KMS-11 (cell line): ENCODE data around the gene MESD.

Experiments used
- H2AFZ ChIP-seq: fragments of 200-600 bp; sonication (generic); 2 replicates; pipeline ENCODE4 v1.6.1; 2016; ENCODE audit warnings: antibody characterized with exemption, mixed run types, low read depth
- H3K27ac ChIP-seq: fragments of 200-600 bp; sonication (generic); 2 replicates; pipeline ENCODE4 v1.6.1; 2016; ENCODE audit warnings: mild to moderate bottlenecking, mixed run types
- H3K27me3 ChIP-seq: fragments of 200-600 bp; sonication (generic); 2 replicates; pipeline ENCODE4 v1.6.1; 2017; ENCODE audit warnings: mild to moderate bottlenecking, low read depth, mixed run types, moderate library complexity; ENCODE audit not compliant: insufficient read depth
- H3K36me3 ChIP-seq: fragments of 200-600 bp; sonication (generic); 2 replicates; pipeline ENCODE4 v1.6.1; 2017; ENCODE audit warnings: mild to moderate bottlenecking, mixed run types; ENCODE audit not compliant: insufficient read depth
- H3K4me1 ChIP-seq: fragments of 200-600 bp; sonication (generic); 2 replicates; pipeline ENCODE4 v1.6.1; 2016; ENCODE audit warnings: mild to moderate bottlenecking, low read depth, mixed run types; ENCODE audit not compliant: poor library complexity, severe bottlenecking
- H3K4me2 ChIP-seq: fragments of 200-600 bp; sonication (generic); 2 replicates; pipeline ENCODE4 v1.7.0; 2016; ENCODE audit warnings: mild to moderate bottlenecking, mixed run types
- H3K4me3 ChIP-seq: fragments of 200-600 bp; sonication (generic); IDR thresholded peaks from 2 replicates; pipeline ENCODE4 v1.6.1; 2017; ENCODE audit warnings: low read depth, low read length, mixed read lengths; ENCODE audit not compliant: insufficient read depth
- H3K79me2 ChIP-seq: fragments of 200-600 bp; sonication (generic); 2 replicates; pipeline ENCODE4 v1.6.1; 2016; ENCODE audit warnings: low read depth, mixed run types; ENCODE audit not compliant: insufficient read depth
- H3K9ac ChIP-seq: fragments of 200-600 bp; sonication (generic); 2 replicates; pipeline ENCODE4 v1.6.1; 2016; ENCODE audit warnings: mild to moderate bottlenecking, mixed run types
- H4K20me1 ChIP-seq: fragments of 200-600 bp; sonication (generic); 2 replicates; pipeline ENCODE4 v1.6.1; 2016; ENCODE audit warnings: mild to moderate bottlenecking, mixed run types; ENCODE audit not compliant: insufficient read depth
- CTCF ChIP-seq: fragments of 200-600 bp; sonication (generic); conservative IDR thresholded peaks from 2 replicates; pipeline ENCODE4 v1.6.1; 2017; ENCODE audit warnings: low read depth, mild to moderate bottlenecking, antibody characterized with exemption, low read length, moderate library complexity, mixed read lengths

Gene MESD

DNA sequence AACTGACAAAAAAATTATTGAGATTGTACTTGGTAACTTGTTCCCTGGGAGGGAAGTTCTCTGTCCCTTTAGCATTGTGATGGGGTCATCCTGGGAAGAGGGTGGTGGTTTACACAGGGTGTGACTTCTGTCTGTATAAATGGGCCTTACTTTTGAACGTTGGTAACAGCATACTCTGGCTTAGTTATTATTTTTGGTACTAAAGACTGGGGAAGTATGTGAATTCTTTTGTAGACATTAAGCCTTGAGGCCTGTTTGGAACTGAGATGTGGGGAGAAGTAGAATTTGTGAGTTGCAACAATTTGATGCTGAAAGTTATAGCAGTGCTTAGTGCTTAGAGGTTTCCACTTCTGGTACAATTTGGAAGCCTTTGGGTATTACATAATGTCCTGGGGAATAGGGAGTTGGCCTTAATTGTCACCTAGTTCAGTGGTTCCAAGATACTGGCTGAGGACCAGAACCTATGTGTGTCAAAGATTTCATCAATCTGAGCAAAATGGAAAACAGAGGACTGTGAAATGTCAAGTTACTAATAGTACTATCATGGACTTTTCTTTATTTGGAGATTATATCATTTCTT, 27.0 kb upstream of the MESD start:
- Histone ChIP-seq H3K4me1 (no peaks in the 10 kb centered on the region), H4K20me1 (no peaks in the 10 kb centered on the region), H3K27ac (no peak overlapping the region), H3K79me2 (no peaks in the 10 kb centered on the region), H2AFZ (no peak overlapping the region), H3K27me3 (no peaks in the 10 kb centered on the region), H3K36me3 (no peaks in the 10 kb centered on the region), H3K4me3 (no peak overlapping the region), H3K4me2 (no peak overlapping the region), H3K9ac (no peak overlapping the region)
- TF ChIP-seq CTCF = no peak

DNA sequence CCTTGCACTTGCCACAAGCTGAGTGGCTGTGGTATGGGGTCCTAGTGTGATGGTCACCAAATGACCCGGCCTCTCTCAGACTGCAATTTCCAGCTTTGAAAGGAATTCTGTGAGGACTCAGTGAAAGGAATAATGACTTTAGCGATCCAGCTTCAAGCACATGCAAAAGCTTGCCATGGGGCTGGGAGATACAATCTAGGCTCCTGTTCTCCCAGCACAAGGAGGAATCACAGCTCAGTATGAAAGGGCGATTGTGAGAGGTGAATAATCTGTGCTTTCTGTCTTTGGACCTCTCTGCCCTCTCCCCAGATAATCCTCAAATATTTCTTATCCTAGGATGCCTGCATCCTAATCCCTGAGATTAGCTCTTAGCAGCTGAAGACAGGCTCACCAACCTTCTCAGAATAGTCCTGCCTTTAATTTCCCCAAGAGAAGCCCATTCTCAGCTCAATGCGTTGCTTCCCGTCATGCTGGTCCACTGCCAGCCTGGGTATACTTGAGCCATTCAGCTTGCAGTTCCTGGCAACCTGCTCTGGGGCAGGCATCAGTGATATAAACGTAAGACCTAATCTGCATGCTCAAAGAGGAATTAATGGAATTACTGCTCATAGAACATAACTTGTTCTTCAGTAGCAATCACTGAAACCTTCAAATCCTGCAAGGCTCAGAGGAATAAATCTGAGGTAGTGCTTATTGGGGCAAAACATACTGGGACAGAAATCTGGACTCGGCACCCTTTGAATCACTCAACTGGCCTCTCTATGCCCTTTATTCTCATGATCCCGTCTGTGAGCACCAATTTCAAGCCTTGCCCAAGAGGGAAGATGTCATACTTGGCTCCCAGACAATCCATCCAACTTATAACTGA, 26.2 kb upstream of the MESD start:
- Histone ChIP-seq H3K79me2 (no peaks in the 10 kb centered on the region), H3K36me3 (no peaks in the 10 kb centered on the region), H3K27me3 (no peaks in the 10 kb centered on the region), H3K9ac (no peak overlapping the region), H3K4me2 (no peak overlapping the region), H2AFZ (no peak overlapping the region), H3K4me3 (no peak overlapping the region), H3K4me1 (no peaks in the 10 kb centered on the region), H4K20me1 (no peaks in the 10 kb centered on the region), H3K27ac (no peak overlapping the region)
- TF ChIP-seq CTCF = no peak

DNA sequence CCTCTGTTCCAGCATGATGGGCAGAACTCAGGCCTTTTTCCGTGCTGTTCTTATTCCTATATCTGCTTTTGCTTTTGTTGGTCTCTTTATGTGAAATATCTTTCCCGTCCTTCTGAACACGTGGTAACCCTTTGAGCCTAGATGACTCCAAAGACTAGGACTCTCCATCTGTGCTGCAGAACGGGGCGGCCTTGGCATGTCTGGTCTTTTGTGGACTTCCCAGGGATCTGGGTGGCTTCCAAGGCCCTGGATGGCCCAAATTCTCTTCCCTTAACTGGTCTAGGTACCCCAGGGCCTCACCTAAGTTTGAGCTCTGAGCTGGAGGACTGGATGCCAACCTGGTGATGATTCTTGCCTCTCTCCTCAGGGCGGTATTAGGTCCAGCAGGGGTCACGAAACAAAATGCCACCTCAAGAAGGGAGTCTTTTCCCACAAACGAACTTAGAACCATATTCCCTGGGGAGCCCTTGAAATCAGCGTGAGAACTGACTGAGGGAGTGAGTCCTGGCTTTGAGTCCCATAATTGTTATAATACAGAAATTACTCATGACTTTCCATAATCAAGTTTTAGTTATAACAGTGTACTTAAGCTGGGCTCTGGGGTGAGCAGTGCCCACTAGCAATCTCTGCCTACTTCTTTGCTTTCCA, 25.0 kb upstream of the MESD start:
- no peak overlapping the region for H3K4me2 ChIP-seq
- no peak for TF ChIP-seq CTCF
- no peaks in the 10 kb centered on the region for H3K36me3 ChIP-seq
- no peak overlapping the region for H3K9ac ChIP-seq
- no peaks in the 10 kb centered on the region for H3K27me3 ChIP-seq
- no peaks in the 10 kb centered on the region for H3K4me1 ChIP-seq
- H4K20me1 ChIP-seq = no peaks in the 10 kb centered on the region
- H3K27ac ChIP-seq = no peak overlapping the region
- no peak overlapping the region for H3K4me3 ChIP-seq
- no peak overlapping the region for H2AFZ ChIP-seq
- H3K79me2 ChIP-seq = no peaks in the 10 kb centered on the region

- H3K27me3 ChIP-seq = no peaks in the 10 kb centered on the region
- no peaks in the 10 kb centered on the region for H4K20me1 ChIP-seq
- H2AFZ ChIP-seq = no peak overlapping the region
- H3K4me2 ChIP-seq = no peak overlapping the region
- no peak overlapping the region for H3K9ac ChIP-seq
- no peak overlapping the region for H3K4me3 ChIP-seq
- TF ChIP-seq CTCF = no peak
- H3K27ac ChIP-seq = no peak overlapping the region
- no peaks in the 10 kb centered on the region for H3K36me3 ChIP-seq
- no peaks in the 10 kb centered on the region for H3K4me1 ChIP-seq
- H3K79me2 ChIP-seq = no peaks in the 10 kb centered on the region
These were observed 23.8 kb upstream of the MESD start for GRCh38 chr15:81013396-81013929.
